Glomerular visceral epithelial cell (primary cell): Measurements from ENCODE around the gene KICS2.
"Not testable (repeated sequence)": the region's sequence is repeated elsewhere in the genome, so short reads cannot be mapped to it uniquely, and the experiment has no call there.

Source experiments
- DNase-seq: peaks from one replicate; pipeline ENCODE4 v3.0.0-alpha.2; 2016; ENCODE audit errors: extremely low spot score

The KICS2 gene

DNA sequence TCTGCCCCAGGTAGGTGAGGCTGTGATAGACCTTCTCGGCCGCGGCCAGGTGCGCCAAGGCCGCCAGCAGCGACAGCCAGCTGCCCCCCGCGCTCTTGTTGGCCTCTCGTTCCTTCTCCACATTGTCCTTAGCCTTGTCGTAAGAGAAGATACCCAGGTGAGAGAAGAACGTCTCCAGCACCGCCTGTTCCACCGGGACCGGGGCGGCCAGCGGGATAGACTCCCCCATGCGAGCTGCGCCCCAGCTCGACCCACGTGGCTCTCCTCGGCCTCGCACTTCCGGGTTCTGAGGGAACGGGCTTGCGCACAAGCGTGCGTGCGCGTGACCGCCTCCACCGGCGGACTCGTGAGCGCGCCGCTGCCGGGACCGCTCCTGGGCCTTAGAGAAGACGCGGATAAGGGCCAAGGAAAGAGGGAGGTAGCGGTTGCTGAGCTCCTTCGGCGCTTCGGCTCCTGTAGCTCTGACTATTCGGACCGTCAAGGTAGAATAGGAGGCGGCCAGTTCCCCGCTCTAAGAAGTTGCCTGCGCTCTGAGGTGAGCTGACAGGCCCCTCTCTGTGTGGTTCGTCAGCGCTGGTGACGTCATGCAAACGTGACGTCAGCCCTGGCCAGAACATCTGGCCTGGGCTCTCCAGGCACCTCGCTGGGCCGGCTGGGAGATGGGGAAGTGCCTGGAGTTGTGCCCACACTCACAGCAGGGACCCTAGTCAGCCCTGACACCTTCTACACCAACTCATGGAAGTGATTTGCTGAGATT, at the start of gene KICS2:
Gene KICS2 (minus strand): TSS at position 288 of the 757 bp plus-strand sequence. CDS start 59 bp downstream, at position 229.
- peak; percentile 89 for DNase-seq

DNA sequence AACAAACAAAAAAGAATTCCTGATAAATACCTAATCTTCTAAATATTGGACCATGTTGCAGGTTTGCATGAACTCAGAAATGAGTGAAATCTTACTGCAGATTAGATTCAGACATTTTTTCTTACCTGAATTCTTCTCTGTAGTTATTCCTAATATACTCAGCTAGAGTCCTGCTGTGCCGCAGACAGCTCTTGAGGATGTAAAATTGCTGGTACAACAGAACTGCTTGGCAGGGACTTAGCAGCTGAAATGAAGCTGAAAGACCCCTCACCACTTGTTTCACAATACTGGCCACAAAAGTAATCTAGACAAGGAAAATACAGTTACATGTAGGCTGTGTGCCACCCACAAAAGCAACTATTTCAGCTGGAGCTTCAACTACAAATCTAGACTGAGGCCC, 48.3 kb upstream of the KICS2 start:
- no peak for DNase-seq

DNA sequence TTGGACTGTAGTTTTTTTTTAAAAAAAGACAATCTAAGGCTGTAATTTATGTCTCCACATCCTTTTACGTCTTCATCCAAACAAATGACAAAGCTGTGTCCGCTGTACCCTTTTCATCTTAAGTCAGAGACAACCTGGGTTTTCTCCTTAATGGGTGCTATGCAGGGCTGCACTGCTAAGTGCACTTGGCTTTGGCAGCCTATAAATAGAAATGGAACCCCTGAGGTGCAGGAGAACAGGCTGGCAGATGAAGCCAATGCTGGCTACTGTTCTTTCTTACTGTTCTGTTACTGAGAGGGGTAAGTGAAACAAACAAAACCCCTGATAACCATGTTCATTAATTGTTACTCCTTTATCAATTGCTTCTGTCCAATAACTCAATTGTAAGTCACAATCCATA, 47.1 kb upstream of the KICS2 start:
- DNase-seq = no peak

DNA sequence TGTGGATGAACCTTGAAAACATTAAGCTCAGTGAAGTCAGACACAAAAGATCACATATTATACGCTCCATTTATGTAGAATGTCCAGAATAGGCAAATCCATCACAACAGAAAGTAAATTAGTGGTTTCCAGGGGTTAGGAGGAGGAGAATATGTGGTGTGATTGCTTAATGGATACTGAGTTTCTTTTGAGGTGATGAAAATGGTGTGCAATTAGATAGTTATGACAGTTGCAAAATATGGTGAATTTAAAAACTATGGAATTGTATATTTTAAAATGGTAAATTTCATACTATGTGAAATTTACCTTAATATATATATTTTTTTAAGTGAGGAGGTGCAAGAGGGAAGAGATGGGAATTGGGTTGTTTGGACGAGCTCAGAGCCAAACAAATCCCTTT, 46.3 kb upstream of the KICS2 start:
- DNase-seq = no peak

DNA sequence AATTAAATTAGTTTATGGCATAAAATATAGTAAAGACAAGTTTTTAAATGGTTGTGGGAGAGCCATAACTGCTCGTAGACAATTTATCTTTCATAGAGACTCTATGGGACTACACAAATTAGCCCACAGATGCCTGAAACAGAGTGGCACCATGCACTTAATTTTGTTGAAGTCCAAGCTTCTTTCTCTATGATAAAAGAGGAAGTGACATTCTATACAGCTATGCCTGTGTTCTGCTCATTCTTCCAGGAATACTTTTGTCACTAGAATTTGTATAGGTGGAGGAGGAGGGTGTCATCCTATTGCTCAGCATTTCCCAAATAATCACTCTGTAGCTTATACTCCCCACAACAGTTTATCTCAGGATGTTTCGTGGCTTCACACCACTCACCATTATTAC, 43.7 kb upstream of the KICS2 start:
- DNase-seq = no peak

DNA sequence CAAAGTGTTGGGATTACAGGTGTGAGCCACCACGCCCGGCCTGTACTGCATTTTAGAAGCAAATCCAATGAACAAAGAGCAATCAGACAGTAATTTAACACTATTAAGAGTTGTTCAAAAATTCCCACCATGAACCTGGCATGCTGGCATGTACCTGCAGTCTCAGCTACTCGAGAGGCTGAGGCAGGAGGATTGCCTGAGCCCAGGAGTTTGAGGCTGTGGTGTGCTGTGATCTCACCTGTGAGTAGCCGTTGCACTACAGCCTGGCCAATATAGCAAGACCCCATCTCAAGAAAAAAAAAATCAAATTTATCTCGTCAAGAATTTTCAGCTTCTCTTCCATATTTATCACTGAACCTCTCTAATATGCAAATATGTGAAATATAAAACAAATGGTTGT, 39.7 kb upstream of the KICS2 start:
- DNase-seq = no peak

DNA sequence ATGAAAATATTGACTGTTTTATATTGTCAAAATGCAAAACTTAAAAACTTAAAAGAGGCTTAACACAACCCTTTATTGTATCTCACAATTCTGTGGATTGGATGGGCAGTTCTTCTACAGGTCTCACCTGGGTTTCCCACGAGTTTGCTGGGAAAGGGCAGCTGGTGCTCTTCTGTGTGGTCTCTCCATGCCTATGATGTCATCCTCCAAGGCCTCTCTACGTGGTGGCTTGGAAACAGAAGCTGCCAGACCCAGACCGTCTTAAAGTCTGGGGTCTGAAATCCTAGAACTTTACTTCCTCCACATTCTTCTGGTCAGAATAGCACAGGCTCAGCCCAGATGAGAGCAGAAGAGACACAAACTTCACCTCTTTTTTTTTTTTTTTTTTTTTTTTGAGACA, 36.5 kb upstream of the KICS2 start:
- no peak for DNase-seq

DNA sequence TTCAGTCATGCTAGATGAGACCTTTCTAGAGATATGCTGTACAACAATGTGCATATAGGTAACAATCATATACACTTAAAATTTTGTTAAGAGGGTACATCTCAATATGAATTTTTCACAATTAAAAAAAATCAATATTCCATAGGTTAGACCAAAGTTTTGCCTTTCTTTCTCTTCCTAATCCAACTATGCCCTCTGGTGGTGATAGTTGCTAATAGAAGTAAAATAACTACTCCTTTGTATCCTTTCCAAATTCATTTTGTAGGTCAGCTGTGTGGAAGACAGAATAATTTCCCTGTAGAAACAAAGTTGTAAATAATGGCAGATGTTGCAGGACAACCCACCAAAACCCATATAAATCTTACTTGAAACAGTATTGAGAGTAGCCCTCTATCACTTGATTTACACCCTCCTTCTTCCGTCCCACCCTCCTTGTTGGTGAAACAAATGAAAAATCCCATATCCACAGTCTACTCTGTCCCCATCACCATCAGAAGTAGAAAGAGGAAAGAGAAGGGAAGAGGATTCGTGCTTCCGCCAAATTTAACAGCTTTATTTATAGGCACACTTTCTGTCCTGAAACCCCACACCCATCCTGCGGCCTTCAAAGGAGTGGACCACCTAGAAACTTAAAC, 34.2 kb upstream of the KICS2 start:
- DNase-seq = peak; percentile 50

DNA sequence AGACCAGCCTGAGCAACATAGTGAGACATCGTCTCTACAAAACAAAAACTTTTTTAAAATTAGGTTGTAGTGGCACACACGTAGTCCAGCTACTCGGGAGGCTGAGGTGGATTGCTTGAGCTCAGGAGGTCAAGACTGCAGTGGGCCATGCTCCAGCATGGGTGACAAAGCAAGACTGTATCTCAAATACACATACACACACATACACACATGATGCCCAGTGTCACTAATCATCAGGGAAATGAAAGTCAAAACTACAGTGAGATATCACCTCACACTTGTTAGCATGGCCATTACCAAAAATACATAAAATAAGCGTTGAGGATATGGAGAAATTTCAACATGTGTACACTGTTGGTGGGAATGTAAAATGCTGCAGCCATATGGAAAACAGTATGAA, 33.2 kb upstream of the KICS2 start:
- DNase-seq = no peak

DNA sequence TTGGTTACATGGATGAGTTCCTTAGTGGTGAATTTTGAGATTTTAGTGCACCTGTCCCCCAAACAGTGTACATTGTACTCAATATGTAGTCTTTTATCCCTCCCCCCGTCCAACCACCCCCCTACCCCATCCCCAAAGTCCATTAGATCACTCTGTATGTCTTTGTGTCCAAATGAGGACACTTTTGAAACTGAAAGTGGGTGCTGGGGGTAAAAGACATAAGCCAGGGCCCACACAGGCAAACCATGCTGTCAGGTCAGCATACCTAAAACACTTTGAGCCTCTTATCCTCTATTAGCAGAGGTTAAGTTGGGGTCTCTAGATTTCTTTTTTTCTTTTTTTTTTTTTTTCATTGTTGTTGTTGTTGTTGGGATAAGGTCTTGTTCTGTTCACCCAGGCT, 31.3 kb upstream of the KICS2 start:
- no peak for DNase-seq

DNA sequence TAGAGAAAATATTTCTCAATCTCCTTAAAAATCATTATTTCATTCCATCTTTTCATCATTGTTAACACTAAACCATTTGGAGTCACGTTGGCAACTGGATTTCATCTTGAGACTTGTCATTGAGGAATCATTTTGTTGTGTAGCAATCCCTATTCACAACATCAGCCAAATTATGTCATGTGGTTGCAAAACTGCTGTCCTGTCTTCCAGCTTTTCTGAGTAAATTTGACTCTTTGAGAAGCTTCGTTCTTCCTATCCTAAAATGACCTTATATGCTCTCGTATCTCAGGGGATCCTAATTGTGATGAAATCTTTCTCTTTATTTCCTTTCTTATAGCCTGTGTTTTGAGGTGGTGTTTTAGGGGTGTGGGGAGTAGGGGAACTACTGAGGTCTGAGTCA, 30.6 kb upstream of the KICS2 start:
- no peak for DNase-seq

DNA sequence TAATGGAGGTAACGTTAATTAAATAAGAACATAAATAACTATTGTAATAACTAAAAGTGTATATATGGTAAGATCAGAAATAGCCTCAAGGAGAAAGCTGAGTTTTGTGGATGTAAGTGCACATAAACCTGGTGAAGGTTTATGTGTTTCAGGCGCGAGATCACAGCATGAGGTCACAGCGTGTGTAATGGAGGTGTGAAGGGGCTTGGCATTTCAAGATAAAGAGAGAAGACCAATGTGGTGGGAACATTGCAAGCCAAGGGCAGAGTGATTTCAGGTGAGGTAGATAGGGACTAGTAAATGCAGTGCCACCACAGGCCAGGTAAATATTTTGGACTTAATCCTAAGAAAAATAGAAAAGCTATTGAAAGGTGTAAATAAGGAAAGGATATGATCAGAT, 21.7 kb upstream of the KICS2 start:
- DNase-seq = no peak

DNA sequence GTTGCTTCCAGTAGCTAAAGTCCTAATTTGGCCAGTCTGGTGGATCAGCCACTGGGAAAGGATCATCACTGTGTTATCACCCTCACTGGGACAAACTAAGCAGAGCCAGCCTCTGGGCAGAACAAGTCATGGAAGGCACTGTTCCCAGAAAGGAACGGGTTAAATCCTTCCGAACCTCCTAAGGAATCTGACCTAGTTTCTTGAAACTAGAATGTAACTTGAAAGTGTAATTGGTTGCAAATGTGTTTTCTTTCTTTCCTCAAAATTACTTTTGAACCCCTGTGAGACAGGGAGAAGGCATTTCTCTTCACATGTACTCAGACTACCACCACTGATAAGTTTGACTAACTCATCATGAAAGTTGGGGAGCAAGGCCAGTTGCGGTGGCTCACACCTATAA, 18.7 kb upstream of the KICS2 start:
- DNase-seq = no peak

DNA sequence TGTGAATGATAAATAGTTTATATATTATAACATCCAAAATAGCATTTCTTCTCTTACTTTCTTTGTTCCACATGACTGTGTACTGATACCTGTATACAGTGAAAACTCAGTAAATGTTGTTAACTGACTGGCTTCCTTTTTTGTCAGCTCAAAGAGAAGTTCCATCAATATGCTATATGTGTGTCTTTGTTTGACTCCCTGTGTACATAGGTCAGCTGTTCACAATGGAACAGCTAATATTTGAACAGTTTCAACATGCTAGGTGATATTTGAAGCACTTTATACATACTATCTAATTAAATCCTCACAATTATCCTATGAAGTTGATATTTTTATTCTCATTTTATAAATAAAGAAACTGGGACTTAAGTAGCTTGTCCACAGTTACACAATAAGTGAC, 15.3 kb upstream of the KICS2 start:
- no peak for DNase-seq

DNA sequence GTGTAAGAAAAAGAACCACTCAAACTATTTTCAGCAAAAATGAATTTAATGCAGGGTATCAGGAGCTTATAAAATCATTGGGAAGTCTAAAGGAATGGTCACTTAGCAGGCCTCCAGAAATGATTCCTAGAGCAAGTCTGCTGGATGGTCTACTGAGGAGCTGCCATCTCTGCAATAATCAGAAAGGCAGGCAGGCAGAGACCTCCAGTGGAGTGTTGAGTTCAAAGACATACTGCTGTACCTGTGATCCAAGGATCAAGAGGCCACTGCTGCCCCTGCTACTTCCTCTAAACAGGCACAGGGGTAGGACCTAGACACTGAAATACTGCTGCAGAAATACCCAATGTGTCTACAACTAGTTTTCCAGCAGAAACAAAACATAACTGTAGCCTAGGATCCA, 14.5 kb upstream of the KICS2 start:
- peak; percentile 29 for DNase-seq

DNA sequence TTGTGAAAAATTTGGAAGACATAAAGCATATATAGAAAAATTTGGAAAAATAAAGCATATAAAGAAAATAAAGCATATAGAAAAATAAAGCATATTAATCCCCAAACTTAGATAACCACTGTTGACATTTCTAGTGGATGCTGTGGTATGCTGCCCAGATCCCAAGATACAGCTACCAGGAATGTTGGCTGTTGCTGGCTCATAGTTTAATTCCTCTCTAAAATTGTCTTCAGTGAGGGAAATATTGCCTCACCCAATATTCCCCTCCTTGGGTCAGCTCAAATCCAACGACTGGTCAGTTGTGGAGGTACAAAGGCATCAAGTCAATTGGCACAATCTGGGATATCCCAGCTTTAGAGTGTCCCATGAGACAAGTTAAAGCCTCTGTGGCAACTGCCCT, 10.1 kb upstream of the KICS2 start:
- no peak for DNase-seq

DNA sequence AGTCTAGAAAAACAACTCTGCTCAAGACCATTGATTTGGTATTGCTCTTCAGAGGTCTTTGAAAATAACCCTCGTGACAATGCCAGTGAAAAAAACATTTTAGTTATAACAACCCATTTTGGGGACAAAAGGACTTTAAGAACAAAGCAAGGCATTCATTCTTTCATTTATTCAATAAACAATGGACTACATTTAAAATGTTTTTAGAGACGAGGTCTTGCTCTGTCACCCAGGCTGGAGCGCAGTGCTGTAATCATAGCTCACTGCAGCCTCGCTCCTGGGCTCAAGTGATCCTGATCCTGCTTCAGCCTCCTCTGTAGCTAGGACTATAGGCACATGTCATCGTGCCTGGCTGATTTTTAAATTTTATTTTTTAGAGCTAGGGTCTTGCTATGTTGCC, 7.7 kb upstream of the KICS2 start:
- no peak for DNase-seq

DNA sequence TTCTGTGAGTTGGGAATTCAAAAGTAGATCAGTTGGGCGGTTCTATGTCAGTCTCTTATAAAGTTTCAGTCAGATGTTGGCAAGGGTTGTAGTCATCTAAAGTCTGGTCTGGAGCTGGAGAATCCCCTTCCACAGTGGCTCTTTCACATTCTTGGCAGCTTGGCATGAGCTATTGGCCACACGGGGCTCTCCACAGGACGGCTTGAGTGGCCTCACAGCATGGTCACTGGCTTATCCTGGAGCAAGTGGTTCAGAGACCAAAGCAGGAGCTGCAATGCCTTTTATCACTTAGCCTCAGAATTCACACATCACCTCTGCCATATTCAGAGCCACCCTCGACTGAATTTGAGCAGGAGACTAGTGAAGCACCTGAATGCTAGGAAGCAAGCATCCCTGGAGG, 7.1 kb upstream of the KICS2 start:
- no peak for DNase-seq

DNA sequence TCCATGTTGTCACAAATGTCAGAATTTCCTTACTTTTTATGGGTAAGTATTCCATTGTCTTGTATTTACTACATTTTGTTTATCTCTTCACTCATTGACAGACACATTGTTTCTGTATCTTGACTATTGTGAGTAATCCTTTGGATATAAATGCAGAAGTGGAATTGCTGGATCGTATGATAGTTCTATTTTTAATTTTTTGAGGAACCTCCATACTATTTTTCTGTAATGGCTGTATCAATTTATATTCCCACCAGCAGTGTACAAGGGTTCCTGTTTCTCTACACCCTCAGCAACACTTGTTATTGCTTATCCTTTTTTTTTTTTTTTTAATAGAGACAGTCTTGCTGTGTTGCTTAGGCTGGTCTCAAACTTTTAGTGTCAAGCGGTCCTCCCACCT, 3.5 kb upstream of the KICS2 start:
- no peak for DNase-seq

DNA sequence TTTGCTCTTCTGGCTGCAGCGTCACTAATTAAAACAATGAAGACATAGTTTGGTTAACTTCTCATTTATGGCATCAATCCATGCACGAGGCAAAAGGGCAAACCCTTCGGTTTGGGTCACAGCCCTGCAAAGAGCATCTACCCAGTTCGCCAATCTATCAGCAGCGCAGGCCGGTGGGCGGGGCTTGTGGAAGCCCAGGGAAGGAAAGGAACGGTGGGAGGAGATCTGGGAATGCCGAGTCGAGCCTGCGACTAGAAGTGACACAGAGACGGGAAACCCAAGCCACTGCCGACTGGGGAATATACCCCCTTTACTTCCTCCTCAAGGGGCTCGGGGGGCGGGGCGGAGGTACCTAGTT, 466 bp downstream of the KICS2 start:
- DNase-seq = peak; percentile 75

DNA sequence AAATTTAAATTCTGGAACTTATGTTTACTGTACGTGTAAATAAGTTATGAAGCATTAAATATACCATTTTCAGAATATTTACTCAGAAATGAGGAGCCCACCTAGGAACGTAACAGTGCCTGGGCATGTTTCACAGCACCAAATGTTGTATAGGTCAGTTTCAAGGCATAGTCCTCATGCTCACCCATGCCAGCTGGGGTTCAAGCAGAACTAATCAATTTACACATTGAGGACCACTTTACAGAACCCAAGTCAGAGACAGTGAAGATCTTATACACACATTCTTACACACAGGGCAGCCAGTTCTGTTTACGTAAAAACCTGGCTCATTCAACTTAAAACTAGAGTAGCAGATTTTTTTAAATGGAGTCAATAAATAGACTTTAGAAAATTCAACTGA, 2.0 kb downstream of the KICS2 start:
- no peak for DNase-seq

DNA sequence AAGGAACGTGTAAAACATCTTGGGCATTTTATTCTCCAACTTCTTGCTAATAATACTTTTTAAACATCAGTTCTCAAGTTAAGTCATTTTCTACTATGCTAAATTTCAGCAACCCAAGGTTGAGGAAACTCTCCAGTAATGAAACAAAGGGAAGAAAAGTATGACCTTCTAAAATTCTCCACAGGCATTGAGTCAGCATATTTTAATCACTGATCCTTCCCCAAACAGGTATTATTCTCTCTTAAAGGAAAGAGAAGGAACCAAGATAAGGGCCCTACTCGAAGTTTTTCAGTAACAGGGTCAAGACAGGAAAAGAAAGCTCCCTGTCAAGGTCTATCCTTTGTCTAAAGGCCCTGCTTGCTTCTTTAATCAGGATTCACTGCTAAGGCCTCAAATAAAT, 3.0 kb downstream of the KICS2 start:
- no peak for DNase-seq

DNA sequence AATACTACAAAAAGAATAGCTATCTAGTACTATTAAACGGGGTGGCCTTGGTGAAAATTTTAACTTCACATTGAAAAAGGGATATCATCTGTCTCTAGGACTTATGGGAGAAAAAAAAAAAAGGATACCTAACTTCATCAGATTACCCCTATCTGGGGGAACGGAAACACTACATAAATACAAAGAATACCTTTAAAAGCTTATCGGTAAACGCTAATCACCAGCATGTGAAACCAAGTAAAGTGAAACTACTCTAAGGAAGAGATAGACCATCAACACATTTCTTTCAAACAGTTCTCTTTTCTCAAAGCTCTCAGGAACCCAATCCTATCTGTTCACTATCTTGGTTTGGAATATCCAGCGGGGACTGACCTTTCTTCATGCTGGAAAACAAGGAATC, 3.5 kb downstream of the KICS2 start:
- no peak for DNase-seq

DNA sequence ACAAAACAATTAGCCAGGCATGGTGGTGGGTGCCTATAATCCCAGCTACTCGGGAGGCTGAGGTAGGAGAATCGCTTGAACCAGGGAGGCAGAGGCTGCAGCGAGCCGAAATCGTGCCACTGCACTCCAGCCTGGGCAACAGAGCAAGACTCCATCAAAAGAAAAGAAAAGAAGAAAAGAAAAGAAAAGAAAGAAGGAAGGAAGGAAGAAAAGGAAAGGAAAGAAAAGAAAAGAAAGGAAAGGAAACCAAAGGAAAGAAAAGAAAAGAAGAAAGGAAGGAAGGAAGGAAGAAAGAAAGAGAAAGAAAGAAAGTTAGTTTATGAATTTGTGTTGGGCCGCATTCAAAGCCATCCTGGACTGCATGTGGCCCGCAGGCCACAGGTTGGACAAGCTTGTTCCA, 4.5 kb downstream of the KICS2 start:
- DNase-seq = not testable (repeated sequence)
